Ovary (tissue), 9 donors: Measurements from ENCODE around the gene FOLR3. TPM values are rescaled to one million over a fixed set of nuclear protein-coding genes. Genes with fewer than 3 reads are reported as not detected.
"Not testable (repeated sequence)": the region's sequence is repeated elsewhere in the genome, so short reads cannot be mapped to it uniquely, and the experiment has no call there.

Source experiments
- DNase-seq, 5 donors: peaks; one replicate each; pipeline ENCODE4 v3.0.0-alpha.2; 2019 to 2020
- H3K27ac ChIP-seq, 2 donors: fragments of 200-600 bp; one replicate each; pipeline versions ENCODE4 v1.5.1 to v1.8.0; 2019 to 2022
- H3K27me3 ChIP-seq: fragments of 200-600 bp; one replicate; pipeline ENCODE4 v1.8.0; 2022
- H3K36me3 ChIP-seq: fragments of 200-600 bp; sonication (generic); one replicate; pipeline ENCODE4 v1.5.1; 2019
- H3K4me1 ChIP-seq: one replicate; pipeline ENCODE4 v1.8.1; 2013; ENCODE audit warnings: mild to moderate bottlenecking, moderate library complexity; ENCODE audit not compliant: insufficient read depth
- H3K4me3 ChIP-seq: fragments of 200-600 bp; sonication (generic); one replicate; pipeline ENCODE4 v1.5.1; 2017
- H3K9me3 ChIP-seq, 2 donors: fragments of 200-600 bp in 1 of 2; sonication (generic) in 1 of 2; one replicate each; pipeline versions ENCODE4 v1.5.1 to v1.8.1; 2013 to 2019; ENCODE audit warnings: mild to moderate bottlenecking in 1 of 2, moderate library complexity in 1 of 2
- CTCF ChIP-seq, 3 donors: fragments of 450-650 bp in 2 of 3; fragments of 200-600 bp in 1 of 3; IDR thresholded peaks; one replicate each; pipeline versions ENCODE4 v1.5.1 to v1.8.0; 2016 to 2022; ENCODE audit warnings: antibody characterized with exemption in 3 of 3, mild to moderate bottlenecking in 1 of 3
- EP300 ChIP-seq: sonication (generic); formaldehyde crosslinking; IDR thresholded peaks from one replicate; pipeline ENCODE4 v1.6.1; 2017; ENCODE audit warnings: antibody characterized with exemption
- POLR2A ChIP-seq: fragments of 450-650 bp; IDR thresholded peaks from one replicate; pipeline ENCODE4 v1.6.1; 2017; ENCODE audit warnings: antibody characterized with exemption, mild to moderate bottlenecking, moderate library complexity
- WGBS, 3 donors: extraction: QIAGEN DNeasy Blood & Tissue Kit in 1 of 3; methylation state at CpG; one replicate each; pipeline versions ENCODE4 v1.1.5 to v1.1.7; 2013 to 2017; 5-methylcytosine and 5-hydroxymethylcytosine counted together
- intact Hi-C, 4 donors: fragments of 100-400 bp; cut with DNase I; formaldehyde crosslinking; loops; one replicate each; pipeline versions ENCODE4 v1.11.0 to v1.15.1; 2022 to 2023
- polyA plus RNA-seq, 2 donors: library from polyadenylated mRNA; stranded (reverse); fragments of 200-250 nt in 1 of 2; fragments of 350-450 nt in 1 of 2; fragmentation: Illumina TruSeq in 1 of 2; extraction: RNeasy Lipid Tissue Mini Kit (QIAGEN cat#74804) in 1 of 2; gene quantifications; one replicate each; pipeline ENCODE4 v1.2.3, GENCODE V29; 2013 to 2014
- total RNA-seq, 7 donors: library from RNA; depleted of rRNA in 2 of 7; stranded (reverse); fragments of >200 nt in 2 of 7; fragmentation: NEBNext Ultra II Directional in 3 of 7; extraction: Animal tissue kit (Norgen Biotek cat#: 25700) in 3 of 7; gene quantifications; one replicate each; pipeline versions ENCODE4 v1.1.0 to v1.2.4, GENCODE V29; 2016 to 2023
- donor health status: DM: no; HTN: no; CAD: no; lungs with moderate emphysema.
- donor health status: DM: no; HTN: no; CAD: no.
- donor health status: Bipolar disorder and iron deficiency.
- donor health status: DM: yes; HTN: yes; CAD: no.
- donor health status: DM: no; HTN: no; CAD: no.
- donor health status: DM: yes; HTN: yes; CAD: no.

FOLR3 gene
- total and polyA plus RNA-seq, 9 donors = not detected

- TF ChIP-seq EP300 (no peak), POLR2A (no peak), CTCF (IDR thresholded peaks at IDR 0.05) (no peak)
- H3K4me3 ChIP-seq = no peak overlapping the region
- no peaks in the 10 kb centered on the region for H3K36me3 ChIP-seq
- H3K27ac ChIP-seq = no peak overlapping the region
- intact Hi-C loops = no loop called here
- WGBS, 3 donors = 75 to 78% (median 77%) methylated on average over 4 of the region's 4 CpGs
- no peaks in the 10 kb centered on the region for H3K4me1 ChIP-seq
- H3K27me3 ChIP-seq = no peaks in the 10 kb centered on the region
- no peak for DNase-seq
- no peaks in the 10 kb centered on the region for H3K9me3 ChIP-seq
Observed at GRCh38 chr11:72150882-72151281, 15.4 kb downstream of the FOLR3 start.

GRCh38 chr11:72153874-72154273, 18.3 kb downstream of the FOLR3 start:
- H3K27ac ChIP-seq, H3K36me3 ChIP-seq, H3K4me1 ChIP-seq, DNase-seq, H3K9me3 ChIP-seq, H3K27me3 ChIP-seq, H3K4me3 ChIP-seq, intact Hi-C loops: not testable (repeated sequence)
- 74 to 83% (median 82%) methylated on average over 6 of the region's 6 CpGs for WGBS, 3 donors

- WGBS, 3 donors = 84 to 93% (median 84%) methylated on average over 3 of the region's 3 CpGs
- no peak for DNase-seq
- Histone ChIP-seq H3K27me3 (no peaks in the 10 kb centered on the region), H3K36me3 (no peaks in the 10 kb centered on the region), H3K27ac (no peak overlapping the region), H3K4me1 (no peaks in the 10 kb centered on the region), H3K4me3 (no peak overlapping the region), H3K9me3 (no peaks in the 10 kb centered on the region)
- intact Hi-C loops = no loop called here
- TF ChIP-seq EP300 = no peak
- TF ChIP-seq POLR2A = no peak
- TF ChIP-seq CTCF (IDR thresholded peaks at IDR 0.05) = no peak
Observed at GRCh38 chr11:72154816-72155215, 19.3 kb downstream of the FOLR3 start.

GRCh38 chr11:72155751-72156150, 20.2 kb downstream of the FOLR3 start:
- WGBS, 3 donors = 84 to 92% (median 90%) methylated on average over 4 of the region's 4 CpGs
- intact Hi-C loops = no loop called here
- no peaks in the 10 kb centered on the region for H3K36me3 ChIP-seq
- no peaks in the 10 kb centered on the region for H3K27me3 ChIP-seq
- H3K4me3 ChIP-seq = no peak overlapping the region
- no peaks in the 10 kb centered on the region for H3K4me1 ChIP-seq
- no peak overlapping the region for H3K27ac ChIP-seq
- no peak for DNase-seq
- TF ChIP-seq EP300 = no peak
- no peak for TF ChIP-seq CTCF (IDR thresholded peaks at IDR 0.05)
- no peak for TF ChIP-seq POLR2A
- no peaks in the 10 kb centered on the region for H3K9me3 ChIP-seq

GRCh38 chr11:72157131-72157530, 21.6 kb downstream of the FOLR3 start:
- no peak for DNase-seq
- 74 to 80% (median 78%) methylated on average over 4 of the region's 4 CpGs for WGBS, 3 donors
- no peak overlapping the region for H3K4me3 ChIP-seq
- TF ChIP-seq EP300 = no peak
- TF ChIP-seq CTCF (IDR thresholded peaks at IDR 0.05) = no peak
- no peak for TF ChIP-seq POLR2A
- H3K27ac ChIP-seq = no peak overlapping the region
- H3K36me3 ChIP-seq = no peaks in the 10 kb centered on the region
- no peaks in the 10 kb centered on the region for H3K4me1 ChIP-seq
- H3K9me3 ChIP-seq = no peaks in the 10 kb centered on the region
- intact Hi-C loops = no loop called here
- H3K27me3 ChIP-seq = no peaks in the 10 kb centered on the region
